Mammary epithelial cell (primary cell): ENCODE data around the gene FSHR.

Experiments
- CTCF ChIP-seq, 2 donors: IDR thresholded peaks in 1 of 2; conservative IDR thresholded peaks in 1 of 2; 2 replicates each; pipeline ENCODE4 v1.5.1; 2011 to 2012; ENCODE audit warnings: inconsistent platforms in 2 of 2, low read length in 2 of 2, mild to moderate bottlenecking in 2 of 2, control low read depth in 1 of 2, low read depth in 1 of 2; ENCODE audit not compliant: insufficient read depth in 1 of 2; ENCODE audit errors: extremely low read depth in 1 of 2
- EZH2 ChIP-seq: IDR thresholded peaks from 2 replicates; pipeline ENCODE4 v1.6.1; 2012; ENCODE audit warnings: low read length, inconsistent platforms, borderline replicate concordance

DNA sequence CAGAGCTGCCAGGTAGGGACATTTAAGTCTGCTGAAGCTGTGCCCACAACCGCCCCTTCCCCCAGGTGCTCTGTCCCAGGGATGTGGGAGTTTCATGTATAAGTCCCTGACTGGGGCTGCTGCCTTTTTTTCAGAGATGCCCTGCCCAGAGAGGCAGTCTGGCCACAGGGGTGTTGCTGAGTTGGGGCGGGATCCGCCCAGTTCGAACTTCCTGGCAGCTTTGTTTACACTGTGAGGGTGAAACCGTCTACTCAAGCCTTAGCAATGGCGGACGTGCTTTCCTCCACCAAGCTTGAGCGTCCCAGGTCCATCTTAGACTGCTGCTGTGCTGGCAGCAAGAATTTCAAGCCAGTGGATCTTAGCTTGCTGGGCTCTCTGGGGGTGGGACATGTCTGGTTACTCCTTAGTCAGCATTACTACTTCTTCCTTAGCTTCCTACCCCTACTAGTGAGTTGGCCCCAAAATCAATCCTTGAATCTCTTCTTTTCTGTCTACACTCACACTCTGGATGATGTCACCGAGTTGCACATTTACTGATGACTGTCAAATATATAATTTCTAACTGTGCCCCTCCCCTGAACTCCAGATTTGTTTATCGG is 31.8 kb upstream of the FSHR start:
- TF ChIP-seq CTCF (conservative IDR thresholded peaks at IDR 0.05 in 1 of 2, IDR thresholded peaks at IDR 0.05 in 1 of 2; ENCODE audit: extremely low read depth in 1 of 2, insufficient read depth in 1 of 2, low read depth in 1 of 2, low read length in 2 of 2) (no peak), EZH2 (no peak)
